Skeletal muscle tissue (tissue), 4 donors: ENCODE results near the gene KRT79. TPM values are rescaled to one million over a fixed set of nuclear protein-coding genes. Genes with fewer than 3 reads are reported as not detected.

ENCODE experiments used
- H3K27ac ChIP-seq: one replicate; pipeline ENCODE4 v1.7.0; 2013; ENCODE audit warnings: mild to moderate bottlenecking, low read depth, low read length, inconsistent platforms
- H3K27me3 ChIP-seq, 3 donors: one replicate each; pipeline ENCODE4 v1.7.0; 2013; ENCODE audit warnings: low read length in 3 of 3; ENCODE audit not compliant: control insufficient read depth in 3 of 3, insufficient read depth in 3 of 3
- H3K36me3 ChIP-seq, 3 donors: one replicate each; pipeline ENCODE4 v1.7.0; 2013; ENCODE audit warnings: low read length in 3 of 3; ENCODE audit not compliant: control insufficient read depth in 3 of 3, insufficient read depth in 3 of 3
- H3K4me1 ChIP-seq, 3 donors: one replicate each; pipeline ENCODE4 v1.7.0; 2013; ENCODE audit warnings: low read length in 3 of 3, mild to moderate bottlenecking in 3 of 3; ENCODE audit not compliant: control insufficient read depth in 3 of 3, insufficient read depth in 3 of 3
- H3K4me3 ChIP-seq, 3 donors: one replicate each; pipeline ENCODE4 v1.7.0; 2013; ENCODE audit warnings: low read length in 3 of 3
- H3K9ac ChIP-seq, 3 donors: one replicate each; pipeline ENCODE4 v1.7.0; 2013; ENCODE audit warnings: low read length in 3 of 3, mild to moderate bottlenecking in 3 of 3, moderate library complexity in 2 of 3, low read depth in 1 of 3
- H3K9me3 ChIP-seq, 3 donors: one replicate each; pipeline ENCODE4 v1.7.0; 2013; ENCODE audit warnings: low read length in 3 of 3; ENCODE audit not compliant: control insufficient read depth in 3 of 3
- total RNA-seq: library from RNA; depleted of rRNA; stranded (reverse); fragments of >200 nt; gene quantifications from one replicate; pipeline ENCODE4 v1.2.3, GENCODE V29; 2014
- donor health status: Osteomylitis.

Gene KRT79
- total RNA-seq, 1 donor from 2014 or later: 1.6 TPM

DNA sequence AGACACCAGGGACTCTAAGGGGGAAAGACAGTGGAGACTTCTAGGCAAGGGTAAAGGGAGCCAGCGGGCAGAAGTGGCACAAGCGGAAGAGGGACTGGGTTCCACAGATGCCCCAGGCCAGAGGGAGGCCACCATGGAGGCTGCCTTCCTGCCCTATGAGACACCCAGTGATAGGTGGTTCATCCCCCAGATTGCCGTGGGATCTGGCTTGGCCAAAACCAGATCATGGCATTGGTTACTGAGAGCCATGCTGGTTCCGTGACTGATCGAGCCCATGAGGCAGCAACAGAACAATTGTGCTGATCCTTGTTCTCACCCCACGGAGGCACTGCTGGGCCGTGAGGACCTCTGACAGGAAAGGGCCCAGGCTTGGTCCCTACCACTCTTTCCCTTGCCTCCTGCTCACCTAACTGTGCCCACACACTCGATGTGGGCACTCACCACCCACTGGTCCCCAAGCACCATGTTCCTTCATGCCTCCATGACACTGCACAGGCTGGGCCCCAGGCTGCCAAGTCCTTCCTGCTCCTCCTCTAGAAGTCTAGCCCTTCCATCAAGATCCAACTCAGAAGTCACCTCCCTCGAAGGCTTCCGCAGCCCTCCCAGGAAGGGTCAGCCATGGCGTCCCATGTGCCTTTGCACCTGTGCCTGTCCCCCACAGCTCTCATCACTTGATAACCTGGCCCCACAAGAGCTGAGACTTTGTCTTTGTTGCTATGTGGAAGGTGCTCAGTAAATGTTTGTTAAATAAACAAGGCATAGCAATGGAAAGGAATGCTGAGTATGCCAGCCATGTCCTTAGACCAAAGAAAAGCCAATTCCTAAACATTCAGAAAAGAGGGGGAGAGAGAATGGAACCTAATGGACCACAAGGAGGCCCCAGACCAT lies 7.3 kb downstream of the KRT79 start:
- Histone ChIP-seq H3K9ac (no peak overlapping the region), H3K27ac (no peak overlapping the region), H3K36me3 (no peaks in the 10 kb centered on the region), H3K9me3 (no peaks in the 10 kb centered on the region), H3K4me1 (no peaks in the 10 kb centered on the region), H3K27me3 (peaks cover 5 to 36% (median 32%) of the 10 kb centered on the region in 3 donors), H3K4me3 (no peak overlapping the region)

DNA sequence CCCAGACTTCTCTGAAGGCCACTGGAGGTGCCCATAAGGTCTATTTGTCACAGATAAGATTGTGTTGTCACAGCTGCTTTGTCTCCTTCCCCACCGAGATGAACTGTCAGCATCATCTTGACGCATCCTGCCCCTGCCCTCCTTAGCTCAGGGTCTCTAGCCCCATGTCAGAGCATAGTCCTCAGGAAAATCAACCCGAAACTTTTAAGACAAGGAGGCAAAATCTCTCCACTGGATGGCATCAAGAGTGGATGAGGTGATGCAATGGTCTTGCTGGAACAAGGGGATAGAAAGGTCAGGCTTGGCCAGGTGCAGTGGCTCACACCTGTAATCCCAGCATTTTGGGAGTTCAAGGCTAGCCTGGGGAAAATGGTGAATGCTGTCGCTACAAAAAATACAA lies 8.2 kb downstream of the KRT79 start:
- H3K4me3 ChIP-seq: no peak overlapping the region
- no peaks in the 10 kb centered on the region for H3K4me1 ChIP-seq
- H3K27ac ChIP-seq: no peak overlapping the region
- H3K9me3 ChIP-seq: no peaks in the 10 kb centered on the region
- no peak overlapping the region for H3K9ac ChIP-seq
- peaks cover 6 to 34% (median 34%) of the 10 kb centered on the region in 3 donors for H3K27me3 ChIP-seq
- no peaks in the 10 kb centered on the region for H3K36me3 ChIP-seq

DNA sequence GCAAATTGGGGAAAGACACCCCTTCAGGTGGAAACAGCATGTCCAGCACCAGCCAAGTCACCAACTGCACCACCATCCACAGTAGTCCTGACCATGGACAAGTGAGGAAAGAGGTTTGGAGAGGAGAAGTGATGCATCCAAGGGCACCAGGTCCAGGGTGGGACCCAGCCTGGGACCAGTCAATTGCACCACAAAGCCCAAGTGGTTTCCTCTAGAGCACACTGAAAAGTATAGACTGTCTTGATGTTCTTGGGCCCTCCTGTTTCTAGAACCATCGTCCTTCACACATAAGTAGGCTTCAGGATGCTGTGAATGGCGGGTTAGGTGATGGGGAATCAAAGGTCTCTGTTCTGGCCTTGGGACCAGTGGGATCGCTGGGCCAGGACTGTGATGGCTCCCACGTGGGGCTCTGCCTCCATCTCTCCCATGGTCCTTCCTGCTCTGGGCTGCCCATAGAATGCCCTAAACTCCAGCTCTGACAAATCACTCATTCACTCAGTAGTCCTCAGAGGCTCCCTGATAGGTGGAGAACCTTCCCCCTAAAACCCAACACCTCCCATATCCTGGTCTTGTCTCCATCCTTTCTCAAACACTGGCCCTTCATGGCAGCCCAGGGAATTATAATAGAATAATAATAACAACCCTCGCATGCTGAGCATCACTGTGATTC lies 9.2 kb downstream of the KRT79 start:
- Histone ChIP-seq H3K27me3 (peaks cover 6 to 40% (median 39%) of the 10 kb centered on the region in 3 donors), H3K4me3 (no peak overlapping the region), H3K36me3 (no peaks in the 10 kb centered on the region), H3K9me3 (no peaks in the 10 kb centered on the region), H3K4me1 (no peaks in the 10 kb centered on the region), H3K27ac (no peak overlapping the region), H3K9ac (no peak overlapping the region)

GRCh38 chr12:52823761-52824450 lies 10.2 kb downstream of the KRT79 start:
- H3K9me3 ChIP-seq: no peaks in the 10 kb centered on the region
- no peak overlapping the region for H3K4me3 ChIP-seq
- no peaks in the 10 kb centered on the region for H3K4me1 ChIP-seq
- H3K27me3 ChIP-seq: peaks cover 6 to 45% (median 42%) of the 10 kb centered on the region in 3 donors
- no peak overlapping the region for H3K27ac ChIP-seq
- no peaks in the 10 kb centered on the region for H3K36me3 ChIP-seq
- H3K9ac ChIP-seq: no peak overlapping the region

DNA sequence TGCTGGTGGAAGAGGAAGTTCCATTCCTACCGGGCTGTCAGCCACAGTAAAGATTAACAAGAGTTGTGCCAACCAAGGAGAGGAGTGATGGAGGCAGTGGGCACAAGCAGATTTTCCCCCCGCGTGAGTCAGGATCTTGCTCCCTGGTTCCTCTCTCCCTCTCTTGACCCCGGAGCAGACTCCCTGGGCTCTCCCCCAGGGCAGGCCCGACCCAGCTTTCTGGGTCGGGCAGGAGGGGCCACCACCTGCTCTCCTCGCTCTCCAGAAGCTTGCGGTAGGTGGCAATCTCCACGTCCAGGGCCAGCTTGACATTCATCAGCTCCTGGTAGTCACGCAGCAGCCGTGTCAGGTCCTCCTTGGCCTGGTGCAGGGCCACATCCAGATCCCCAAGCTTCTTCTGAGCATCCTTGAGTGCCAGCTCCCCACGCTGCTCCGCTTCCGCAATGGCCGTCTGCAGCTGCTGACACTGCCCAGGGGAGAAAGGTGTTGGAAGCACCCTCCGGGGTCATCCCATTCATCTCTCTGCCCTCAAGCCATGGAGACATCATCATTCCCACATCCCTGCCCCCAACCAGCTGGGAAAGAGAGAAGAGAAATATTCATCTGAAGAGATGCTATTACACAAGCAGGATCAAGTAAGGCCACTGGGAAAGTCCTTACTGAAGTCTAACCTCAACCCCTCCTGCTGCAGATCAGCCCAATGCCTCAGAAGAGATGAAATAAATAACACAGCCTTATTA lies 11.2 kb downstream of the KRT79 start:
- Histone ChIP-seq H3K27me3 (peaks cover 10 to 51% (median 51%) of the 10 kb centered on the region in 3 donors), H3K4me1 (no peaks in the 10 kb centered on the region), H3K27ac (no peak overlapping the region), H3K36me3 (no peaks in the 10 kb centered on the region), H3K9me3 (no peaks in the 10 kb centered on the region), H3K9ac (no peak overlapping the region), H3K4me3 (no peak overlapping the region)

GRCh38 chr12:52821826-52822660 lies 12.1 kb downstream of the KRT79 start:
- H3K27me3 ChIP-seq: peaks cover 19 to 59% (median 50%) of the 10 kb centered on the region in 3 donors
- no peak overlapping the region for H3K9ac ChIP-seq
- H3K9me3 ChIP-seq: no peaks in the 10 kb centered on the region
- no peak overlapping the region for H3K27ac ChIP-seq
- H3K4me1 ChIP-seq: no peaks in the 10 kb centered on the region
- H3K36me3 ChIP-seq: no peaks in the 10 kb centered on the region
- H3K4me3 ChIP-seq: no peak overlapping the region

DNA sequence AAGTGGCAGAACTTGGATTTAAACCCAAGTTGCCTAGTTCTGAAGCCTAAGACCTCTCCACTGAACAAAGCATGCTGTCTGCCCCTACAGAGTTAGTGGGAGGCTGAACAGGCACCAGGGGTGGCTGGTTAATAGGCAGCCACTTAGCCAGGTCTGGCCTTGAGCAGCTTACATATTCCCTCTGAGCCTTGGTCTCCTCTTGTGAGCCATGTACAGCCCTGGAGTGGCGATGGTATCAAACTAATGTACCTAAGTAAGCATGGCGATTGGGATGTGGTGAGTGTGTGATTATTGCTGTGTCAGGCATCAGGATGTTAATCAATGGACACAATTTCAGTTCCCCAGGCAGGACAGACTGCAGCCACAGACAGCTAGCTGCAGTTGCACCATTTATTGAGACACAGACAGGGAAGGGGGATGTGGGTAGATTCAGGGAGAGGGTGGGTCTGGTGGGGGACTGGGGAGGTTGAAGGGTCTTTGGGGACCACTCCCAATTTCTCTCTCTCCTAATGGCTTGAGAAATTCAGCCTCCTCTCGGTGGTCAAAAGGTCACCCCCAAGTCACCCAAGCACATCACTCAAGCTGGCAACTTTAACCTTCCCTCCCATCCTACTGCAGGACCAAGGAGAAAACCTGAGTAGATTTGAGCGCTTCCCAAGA lies 12.9 kb downstream of the KRT79 start:
- Histone ChIP-seq H3K27ac (no peak overlapping the region), H3K27me3 (peaks cover 20 to 61% (median 48%) of the 10 kb centered on the region in 3 donors), H3K4me1 (no peaks in the 10 kb centered on the region), H3K36me3 (no peaks in the 10 kb centered on the region), H3K9me3 (no peaks in the 10 kb centered on the region), H3K9ac (no peak overlapping the region), H3K4me3 (no peak overlapping the region)

- no peaks in the 10 kb centered on the region for H3K9me3 ChIP-seq
- H3K27me3 ChIP-seq: peaks cover 20 to 56% (median 44%) of the 10 kb centered on the region in 3 donors
Observed at GRCh38 chr12:52820521-52820920, 13.6 kb downstream of the KRT79 start.

More at GRCh38 chr12:52820521-52820920, 13.6 kb downstream of the KRT79 start:
- Histone ChIP-seq H3K27ac (no peak overlapping the region), H3K4me3 (no peak overlapping the region), H3K9ac (no peak overlapping the region), H3K4me1 (no peaks in the 10 kb centered on the region), H3K36me3 (no peaks in the 10 kb centered on the region)
